ENCODE results near the gene NXT1.

The NXT1 gene

DNA sequence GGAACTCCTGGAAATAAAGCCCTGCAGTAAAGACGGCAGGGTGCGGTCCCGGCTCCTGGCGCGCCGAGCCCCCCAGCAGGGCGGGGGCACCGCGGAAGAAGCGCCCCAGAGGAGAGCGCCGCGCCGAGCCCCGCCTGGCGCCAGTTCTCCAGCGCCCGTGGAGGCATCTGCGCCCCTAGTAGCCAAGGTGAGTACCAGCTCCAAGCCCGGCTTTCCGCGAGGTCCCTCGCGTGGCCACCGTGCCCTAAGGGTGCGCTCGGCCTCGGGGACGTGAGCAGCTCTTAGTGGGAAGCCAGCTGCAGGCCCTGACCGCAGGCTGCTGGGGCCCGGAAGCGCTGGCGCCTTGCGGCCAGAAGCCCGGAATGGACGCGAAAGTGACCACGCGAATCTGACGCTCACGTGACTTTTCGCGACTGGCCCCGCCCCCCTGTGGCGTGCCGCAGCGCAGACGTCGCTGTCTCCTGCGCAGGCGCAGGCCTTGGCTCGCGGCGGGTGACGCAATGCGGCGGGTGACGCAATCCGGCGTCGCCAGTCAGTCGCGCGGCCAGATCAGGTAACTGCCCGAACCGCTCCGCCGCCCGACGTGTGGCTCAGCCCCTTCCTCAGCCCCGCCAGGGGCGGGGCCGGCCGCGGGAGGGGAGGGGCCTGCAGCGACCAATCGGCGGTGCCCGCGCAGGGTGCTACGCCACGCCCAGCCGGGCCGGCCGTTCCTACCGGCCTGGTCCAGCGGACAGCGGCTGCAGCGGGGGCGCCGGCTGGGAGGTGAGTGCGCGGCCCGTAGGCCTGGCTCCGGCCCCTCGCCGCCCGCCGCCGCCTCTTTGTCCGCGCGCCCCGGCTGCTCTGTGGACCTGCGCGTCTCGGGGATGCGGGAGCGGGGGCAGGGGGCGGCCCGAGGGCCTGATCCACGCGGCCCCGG, 11.1 kb downstream of the NXT1 start, which contains the start of gene GZF1:
Gene GZF1 (plus strand): TSS at position 707 of the 916 bp plus-strand sequence. CDS start 2,202 bp downstream, outside the sequence.
- in situ Hi-C loops (cut with MboI; ENCODE audit: low sequenced_read_pairs, unreplicated experiment) = no loop called here
- peak; percentile 98 for DNase-seq (ENCODE audit: low spot score)
- no peak for TF ChIP-seq CTCF (IDR thresholded peaks at IDR 0.05; ENCODE audit: borderline replicate concordance, control extremely low read depth, extremely low read depth, insufficient read depth, missing control alignments)

GRCh38 chr20:23362392-23363256, 12.0 kb downstream of the NXT1 start:
- in situ Hi-C loops (cut with MboI; ENCODE audit: low sequenced_read_pairs, unreplicated experiment) = no loop called here
- no peak for TF ChIP-seq CTCF (IDR thresholded peaks at IDR 0.05; ENCODE audit: borderline replicate concordance, control extremely low read depth, extremely low read depth, insufficient read depth, missing control alignments)
- DNase-seq (ENCODE audit: low spot score) = no peak

DNA sequence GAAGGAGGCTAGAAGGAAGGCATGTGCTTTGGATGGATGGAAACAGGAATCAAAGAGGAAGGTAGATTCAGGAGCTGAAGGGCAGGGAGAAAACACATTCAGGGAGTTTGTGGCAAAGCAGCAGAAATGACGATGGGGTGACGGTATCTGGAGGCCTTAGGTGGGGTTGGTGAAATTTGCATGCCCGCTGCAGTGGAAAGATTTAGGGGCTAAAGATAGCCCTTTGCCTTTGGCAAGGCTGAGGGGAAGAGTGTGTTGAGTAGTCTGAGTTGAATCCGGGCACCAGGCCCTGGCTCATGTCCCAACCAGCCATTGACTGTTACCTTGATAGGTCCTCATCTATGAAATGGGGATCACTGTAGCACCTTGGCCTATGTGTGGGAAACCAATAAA, 12.7 kb downstream of the NXT1 start:
- in situ Hi-C loops (cut with MboI; ENCODE audit: low sequenced_read_pairs, unreplicated experiment) = no loop called here
- DNase-seq (ENCODE audit: low spot score) = no peak
- no peak for TF ChIP-seq CTCF (IDR thresholded peaks at IDR 0.05; ENCODE audit: borderline replicate concordance, control extremely low read depth, extremely low read depth, insufficient read depth, missing control alignments)

GRCh38 chr20:23365390-23366165, 15.0 kb downstream of the NXT1 start:
- no peak for DNase-seq (ENCODE audit: low spot score)
- in situ Hi-C loops (cut with MboI; ENCODE audit: low sequenced_read_pairs, unreplicated experiment) = no loop called here
- TF ChIP-seq CTCF (IDR thresholded peaks at IDR 0.05; ENCODE audit: borderline replicate concordance, control extremely low read depth, extremely low read depth, insufficient read depth, missing control alignments) = no peak

GRCh38 chr20:23366384-23366783, 15.8 kb downstream of the NXT1 start:
- in situ Hi-C loops (cut with MboI; ENCODE audit: low sequenced_read_pairs, unreplicated experiment) = no loop called here
- DNase-seq (ENCODE audit: low spot score) = peak; percentile 63
- no peak for TF ChIP-seq CTCF (IDR thresholded peaks at IDR 0.05; ENCODE audit: borderline replicate concordance, control extremely low read depth, extremely low read depth, insufficient read depth, missing control alignments)

DNA sequence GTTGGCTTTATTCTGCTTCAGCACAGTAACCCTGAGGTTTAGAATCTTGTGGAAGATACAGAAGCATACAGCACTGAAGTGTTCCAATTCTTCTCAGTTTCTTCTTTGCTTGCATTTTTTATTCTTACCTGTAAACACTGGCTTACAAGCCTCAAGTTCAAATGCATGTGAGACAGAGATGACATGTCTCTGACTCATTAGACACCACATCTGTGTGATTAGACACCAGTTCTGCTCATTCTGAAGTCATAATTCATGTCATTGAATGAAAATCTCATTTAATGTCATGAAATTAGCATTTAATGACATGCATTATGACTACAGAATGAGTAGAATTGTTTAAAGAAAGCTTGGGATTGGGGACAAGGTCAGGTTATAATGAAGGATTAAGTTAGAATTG, 17.2 kb downstream of the NXT1 start:
- DNase-seq (ENCODE audit: low spot score) = no peak
- no peak for TF ChIP-seq CTCF (IDR thresholded peaks at IDR 0.05; ENCODE audit: borderline replicate concordance, control extremely low read depth, extremely low read depth, insufficient read depth, missing control alignments)
- in situ Hi-C loops (cut with MboI; ENCODE audit: low sequenced_read_pairs, unreplicated experiment) = no loop called here
